Endothelial cell of umbilical vein (primary cell): ENCODE results near the gene PAQR7. TPM values are rescaled to one million over a fixed set of nuclear protein-coding genes. Genes with fewer than 3 reads are reported as not detected.

Experiments
- BruUV-seq: library from RNA; stranded (reverse); fragments of 400-500 nt; replicated peaks from 2 replicates; lab custom pipeline; 2021; lab: Mats Ljungman, UMichigan
- CTCF ChIA-PET: fragments of 300-600, 350-600 bp; sonication (Branson Sonifier 250); formaldehyde crosslinking; loops from one replicate; lab custom pipeline; 2021; ENCODE audit warnings: antibody characterized with exemption, inconsistent platforms; lab: Charles Lee
- POLR2A ChIA-PET: fragments of 300-600, 350-600 bp; sonication (Branson Sonifier 250); formaldehyde crosslinking; loops from one replicate; lab custom pipeline; 2021; ENCODE audit warnings: antibody characterized with exemption, inconsistent platforms; lab: Charles Lee
- DNase-seq: peaks from one replicate; pipeline ENCODE4 v3.0.0-alpha.2; 2011; ENCODE audit warnings: low read depth, low spot score
- FAIRE-seq: peaks from 2 replicates; lab custom pipeline; 2011; peaks lifted over from hg19 to GRCh38; lab: Jason Lieb, UNC
- H2AFZ ChIP-seq: 2 replicates; pipeline ENCODE4 v1.6.0; 2012; ENCODE audit warnings: low read depth, low read length, control low read depth, inconsistent platforms
- H3K27ac ChIP-seq: 2 replicates; pipeline ENCODE4 v1.5.1; 2011; ENCODE audit warnings: low read depth, mild to moderate bottlenecking, control low read depth, low read length, moderate library complexity; ENCODE audit not compliant: insufficient read depth
- H3K27me3 ChIP-seq, 2 experiments: 2 replicates each; pipeline versions ENCODE4 v1.6.0 to v1.6.1; 2011; ENCODE audit warnings: low read length in 2 of 2, mixed read lengths in 1 of 2; ENCODE audit not compliant: control insufficient read depth in 2 of 2, insufficient read depth in 2 of 2
- H3K36me3 ChIP-seq, 2 experiments: 2 replicates in 1 of 2; 3 replicates in 1 of 2; pipeline ENCODE4 v1.5.1; 2011; ENCODE audit warnings: low read length in 2 of 2, mild to moderate bottlenecking in 1 of 2, moderate library complexity in 1 of 2; ENCODE audit not compliant: control insufficient read depth in 2 of 2, insufficient read depth in 2 of 2; ENCODE audit errors: extremely low read depth in 1 of 2
- H3K4me1 ChIP-seq: 3 replicates; pipeline ENCODE4 v1.5.1; 2011; ENCODE audit warnings: mild to moderate bottlenecking, low read length; ENCODE audit not compliant: control insufficient read depth, insufficient read depth; ENCODE audit errors: extremely low read depth
- H3K4me2 ChIP-seq: 2 replicates; pipeline ENCODE4 v1.6.1; 2011; ENCODE audit warnings: low read length, control low read depth, mixed read lengths; ENCODE audit not compliant: insufficient read depth
- H3K4me3 ChIP-seq, 3 experiments: fragments of 200-600 bp in 1 of 3; sonication (generic), shearing (Covaris generic) in 1 of 3; replicated peaks in 1 of 3; 2 replicates each; pipeline ENCODE4 v1.5.1; 2011 to 2016; ENCODE audit warnings: control low read depth in 3 of 3, low read length in 3 of 3, mild to moderate bottlenecking in 2 of 3, inconsistent platforms in 1 of 3, low read depth in 1 of 3, moderate library complexity in 1 of 3; ENCODE audit not compliant: insufficient read depth in 1 of 3
- H3K79me2 ChIP-seq: 2 replicates; pipeline ENCODE4 v1.6.0; 2012; ENCODE audit warnings: low read length, inconsistent platforms; ENCODE audit not compliant: control insufficient read depth, insufficient read depth
- H3K9ac ChIP-seq: replicated peaks from 2 replicates; pipeline ENCODE3; 2011; ENCODE audit warnings: low read length, control low read depth; ENCODE audit not compliant: insufficient read depth; ENCODE audit errors: extremely low read depth
- H3K9me1 ChIP-seq: replicated peaks from 3 replicates; pipeline ENCODE4 v1.6.0; 2011; ENCODE audit warnings: mild to moderate bottlenecking, low read length; ENCODE audit not compliant: control insufficient read depth, insufficient read depth; ENCODE audit errors: extremely low read depth
- H3K9me3 ChIP-seq: replicated peaks from 2 replicates; pipeline ENCODE4 v1.5.1; 2012; ENCODE audit warnings: low read length, inconsistent platforms; ENCODE audit not compliant: control insufficient read depth, insufficient read depth
- H4K20me1 ChIP-seq: replicated peaks from 2 replicates; pipeline ENCODE3; 2011; ENCODE audit warnings: mild to moderate bottlenecking, low read length; ENCODE audit not compliant: control insufficient read depth, insufficient read depth; ENCODE audit errors: extremely low read depth
- CTCF ChIP-seq, 2 donors: IDR thresholded peaks; 1 replicate in 1 of 2; 2 replicates in 1 of 2; pipeline ENCODE4 v1.5.1; 2011; ENCODE audit warnings: low read length in 2 of 2, mild to moderate bottlenecking in 2 of 2, moderate library complexity in 2 of 2, control low read depth in 1 of 2, inconsistent platforms in 1 of 2, low read depth in 1 of 2; ENCODE audit not compliant: insufficient read depth in 1 of 2; ENCODE audit errors: extremely low read depth in 1 of 2
- EZH2 ChIP-seq: IDR thresholded peaks from 2 replicates; pipeline ENCODE4 v1.6.1; 2012; ENCODE audit warnings: borderline replicate concordance, low read depth, mild to moderate bottlenecking, moderate library complexity, low read length, inconsistent platforms; ENCODE audit not compliant: severe bottlenecking
- FOS ChIP-seq: IDR thresholded peaks from 2 replicates; pipeline ENCODE4 v1.6.1; 2011; ENCODE audit warnings: mild to moderate bottlenecking, low read length, moderate library complexity, borderline replicate concordance; ENCODE audit not compliant: insufficient read depth
- GATA2 ChIP-seq: IDR thresholded peaks from 2 replicates; pipeline ENCODE4 v1.7.0; 2011; ENCODE audit warnings: low read depth, mild to moderate bottlenecking, moderate library complexity, mixed read lengths, low read length; ENCODE audit not compliant: insufficient read length, insufficient read depth
- JUN ChIP-seq: IDR thresholded peaks from 2 replicates; pipeline ENCODE4 v1.6.1; 2011; ENCODE audit warnings: borderline replicate concordance, low read depth; ENCODE audit not compliant: insufficient read length, insufficient read depth
- MAX ChIP-seq: IDR thresholded peaks from 2 replicates; pipeline ENCODE4 v1.6.1; 2011; ENCODE audit not compliant: insufficient read depth, insufficient read length
- MYC ChIP-seq: IDR thresholded peaks from one replicate; pipeline ENCODE4 v1.6.1; 2011; ENCODE audit warnings: mild to moderate bottlenecking, low read depth, low read length
- POLR2A ChIP-seq: IDR thresholded peaks from 2 replicates; pipeline ENCODE4 v1.6.1; 2012; ENCODE audit warnings: low read depth, mild to moderate bottlenecking, control low read depth, low read length
- POLR2AphosphoS5 ChIP-seq: IDR thresholded peaks from 2 replicates; pipeline ENCODE4 v1.6.1; 2012; ENCODE audit warnings: low read depth, mild to moderate bottlenecking, control low read depth, low read length, moderate library complexity; ENCODE audit not compliant: insufficient read depth
- dilution Hi-C: fragments of 300-500 bp; cut with MboI; formaldehyde crosslinking; loops from one replicate; pipeline ENCODE4 v1.15.0; 2019; ENCODE audit warnings: low sequenced_read_pairs; ENCODE audit not compliant: extremely low pct_ligation_motif_present
- intact Hi-C: fragments of 100-400 bp; cut with micrococcal nuclease; formaldehyde crosslinking; loops from one replicate; pipeline ENCODE4 v1.10.0; 2022
- polyA plus RNA-seq, 4 experiments: library from polyadenylated mRNA; depleted of rRNA in 3 of 4; stranded (reverse) in 3 of 4; unstranded in 1 of 4; fragments of >200 nt; gene quantifications; 2 replicates each; pipeline versions ENCODE4 v1.2.1 to v1.2.3, GENCODE V29; 2011 to 2012; ENCODE audit warnings: missing spikeins in 1 of 4
- total RNA-seq: library from RNA; stranded (reverse); gene quantifications from 2 replicates; pipeline ENCODE4 v1.2.3, GENCODE V29; 2021

The PAQR7 gene
- total and polyA plus RNA-seq, 2 donors (not counting 3 experiments of a cell fraction or from before 2014, with no cell fraction given): 8.4 to 10.8 TPM

DNA sequence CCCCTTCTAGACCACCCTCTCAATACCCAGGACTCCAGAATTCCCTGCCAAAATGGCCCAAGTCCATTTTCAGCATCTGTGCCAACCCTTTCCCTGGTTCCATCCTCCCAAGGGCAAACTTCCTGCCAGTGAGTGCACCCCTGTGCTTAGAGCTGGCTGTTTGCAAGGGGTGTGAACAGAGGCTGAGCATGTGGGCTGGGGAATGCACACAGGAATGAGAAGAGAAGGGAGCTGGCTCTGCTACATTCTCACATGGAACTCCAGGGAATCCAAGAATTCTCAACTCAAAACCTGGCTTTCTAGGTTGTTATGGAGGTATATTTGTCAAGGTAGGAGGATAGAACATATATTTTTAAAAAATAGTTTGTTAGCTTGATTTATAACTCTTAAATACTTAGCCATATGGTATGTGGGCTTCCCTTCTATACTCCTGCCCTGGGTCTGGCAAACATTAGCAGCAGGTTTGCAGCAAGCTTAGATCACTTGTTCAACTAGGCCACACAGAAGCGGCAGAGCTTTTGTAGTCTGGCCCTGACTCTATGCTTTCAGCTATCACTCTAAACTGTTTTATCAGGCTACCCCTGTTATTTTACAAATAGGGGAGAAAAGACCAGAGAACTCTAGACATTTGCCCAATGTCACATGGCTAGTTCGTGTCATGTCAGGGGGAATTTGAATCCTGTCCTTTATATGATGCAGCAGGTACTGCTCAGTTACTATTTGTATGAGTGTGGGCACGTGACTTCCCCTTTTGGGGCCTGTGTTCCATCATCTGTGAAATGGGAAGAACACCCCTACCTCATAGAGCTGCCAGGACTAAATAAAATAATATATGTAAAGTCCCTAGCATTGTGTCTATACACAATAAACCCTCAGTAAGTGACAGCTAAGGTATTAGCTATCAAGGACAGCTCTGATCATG lies 38.8 kb upstream of the PAQR7 start:
- Histone ChIP-seq H3K4me3 (no peak overlapping the region), H3K4me1 (peaks cover 4% of the 10 kb centered on the region), H2AFZ (no peak overlapping the region), H3K79me2 (no peaks in the 10 kb centered on the region), H3K9me3 (no peaks in the 10 kb centered on the region), H3K27me3 (no peaks in the 10 kb centered on the region), H3K9ac (no peak overlapping the region), H3K36me3 (no peaks in the 10 kb centered on the region), H3K4me2 (no peak overlapping the region), H4K20me1 (no peaks in the 10 kb centered on the region), H3K9me1 (no peaks in the 10 kb centered on the region), H3K27ac (no peak overlapping the region)
- TF ChIP-seq MAX: no peak
- TF ChIP-seq POLR2AphosphoS5: no peak
- TF ChIP-seq CTCF (IDR thresholded peaks at IDR 0.05; ENCODE audit: extremely low read depth in 1 of 2, insufficient read depth in 1 of 2, low read depth in 1 of 2, low read length in 2 of 2): no peak
- TF ChIP-seq GATA2: no peak
- no peak for TF ChIP-seq JUN
- no peak for TF ChIP-seq MYC
- TF ChIP-seq FOS: no peak
- TF ChIP-seq EZH2: no peak
- TF ChIP-seq POLR2A: no peak
- FAIRE-seq (no peak), DNase-seq (no peak)
- POLR2A ChIA-PET: interaction anchor here (0.5 kb wide), 1 partner anchor 15 kb away, joined by 3 read pairs; no protein-coding TSS in a partner anchor
- BruUV-seq: no TSS peak
- dilution Hi-C loops: no loop called here
- CTCF ChIA-PET: interaction anchor here (0.5 to 1.2 kb wide), 2 partner anchors 89 to 474 kb away, joined by 3 to 4 read pairs; no protein-coding TSS in a partner anchor
- intact Hi-C loops: no loop called here
